Esophagus squamous epithelium (tissue), 5 donors: ENCODE results near the gene CTBP1. TPM values are rescaled to one million over a fixed set of nuclear protein-coding genes. Genes with fewer than 3 reads are reported as not detected.
A peak's percentile ranks its signal among the peaks of the same experiment; 100 is the strongest.

Experiments used
- DNase-seq: peaks from one replicate; lab custom pipeline; 2025; lab: John Stamatoyannopoulos, UW
- H3K27ac ChIP-seq, 4 donors: fragments of 200-600 bp; sonication (generic); one replicate each; pipeline ENCODE4 v1.5.1; 2016 to 2019; ENCODE audit warnings: mild to moderate bottlenecking in 1 of 4
- H3K27me3 ChIP-seq, 4 donors: fragments of 200-600 bp; sonication (generic); 1 replicate in 3 of 4; 2 replicates in 1 of 4; pipeline versions ENCODE4 v1.5.1 to v1.6.0; 2017 to 2021; ENCODE audit warnings: antibody characterized with exemption in 1 of 4
- H3K36me3 ChIP-seq, 3 donors: fragments of 200-600 bp; sonication (generic); one replicate each; pipeline ENCODE4 v1.5.1; 2016 to 2019
- H3K4me1 ChIP-seq, 3 donors: fragments of 200-600 bp; sonication (generic); one replicate each; pipeline ENCODE4 v1.5.1; 2017 to 2019
- H3K4me3 ChIP-seq, 4 donors: fragments of 200-600 bp; sonication (generic); 1 replicate in 3 of 4; 2 replicates in 1 of 4; pipeline ENCODE4 v1.5.1; 2016 to 2019; ENCODE audit warnings: mild to moderate bottlenecking in 2 of 4, moderate library complexity in 1 of 4
- H3K9me3 ChIP-seq, 3 donors: fragments of 200-600 bp; sonication (generic); one replicate each; pipeline ENCODE4 v1.5.1; 2016 to 2019
- POLR2A ChIP-seq, 4 donors: fragments of 450-650 bp; IDR thresholded peaks; one replicate each; pipeline ENCODE4 v1.6.1; 2017; ENCODE audit warnings: antibody characterized with exemption in 4 of 4, mild to moderate bottlenecking in 4 of 4, moderate library complexity in 3 of 4
- WGBS, 2 donors: methylation state at CpG; one replicate each; pipeline ENCODE4 v1.1.5; 2018; 5-methylcytosine and 5-hydroxymethylcytosine counted together
- intact Hi-C: fragments of 100-400 bp; cut with DNase I; formaldehyde crosslinking; loops from one replicate; pipeline ENCODE4 v1.15.0; 2022
- total RNA-seq, 4 donors: library from RNA; depleted of rRNA; stranded (reverse); fragments of >200 nt; gene quantifications; one replicate each; pipeline ENCODE4 v1.1.0, GENCODE V29; 2016
- TF ChIP-seq, protein P1 (sequence below), 6 experiments: fragments of 450-650 bp in 4 of 6; fragments of 200-600 bp in 2 of 6; sonication (generic) in 2 of 6; IDR thresholded peaks; one replicate each; pipeline ENCODE4 v1.5.1; 2016 to 2019; ENCODE audit warnings: antibody characterized with exemption in 6 of 6, mild to moderate bottlenecking in 4 of 6, moderate library complexity in 4 of 6
- donor health status: DM: yes; HTN: yes; CAD: no.

Gene CTBP1
- total RNA-seq, 4 donors from 2014 or later = 72.2 to 121 (median 113) TPM

- H3K27ac ChIP-seq = peak overlapping the region in 2 of 4 donors; percentile 8 to 95
- TF ChIP-seq POLR2A (IDR thresholded peaks at IDR 0.05) = no peak
- TF ChIP-seq, protein P1, sequence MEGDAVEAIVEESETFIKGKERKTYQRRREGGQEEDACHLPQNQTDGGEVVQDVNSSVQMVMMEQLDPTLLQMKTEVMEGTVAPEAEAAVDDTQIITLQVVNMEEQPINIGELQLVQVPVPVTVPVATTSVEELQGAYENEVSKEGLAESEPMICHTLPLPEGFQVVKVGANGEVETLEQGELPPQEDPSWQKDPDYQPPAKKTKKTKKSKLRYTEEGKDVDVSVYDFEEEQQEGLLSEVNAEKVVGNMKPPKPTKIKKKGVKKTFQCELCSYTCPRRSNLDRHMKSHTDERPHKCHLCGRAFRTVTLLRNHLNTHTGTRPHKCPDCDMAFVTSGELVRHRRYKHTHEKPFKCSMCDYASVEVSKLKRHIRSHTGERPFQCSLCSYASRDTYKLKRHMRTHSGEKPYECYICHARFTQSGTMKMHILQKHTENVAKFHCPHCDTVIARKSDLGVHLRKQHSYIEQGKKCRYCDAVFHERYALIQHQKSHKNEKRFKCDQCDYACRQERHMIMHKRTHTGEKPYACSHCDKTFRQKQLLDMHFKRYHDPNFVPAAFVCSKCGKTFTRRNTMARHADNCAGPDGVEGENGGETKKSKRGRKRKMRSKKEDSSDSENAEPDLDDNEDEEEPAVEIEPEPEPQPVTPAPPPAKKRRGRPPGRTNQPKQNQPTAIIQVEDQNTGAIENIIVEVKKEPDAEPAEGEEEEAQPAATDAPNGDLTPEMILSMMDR (IDR thresholded peaks at IDR 0.05) = no peak
- peaks cover 5 to 26% (median 8%) of the 10 kb centered on the region in 3 donors for H3K36me3 ChIP-seq
- 40% methylated on average over 2 of the region's 19 CpGs; no CpG with 5 or more reads in 1 of the 2 donors for WGBS, 2 donors
- H3K27me3 ChIP-seq = no peaks in the 10 kb centered on the region
- no peaks in the 10 kb centered on the region for H3K9me3 ChIP-seq
- intact Hi-C loops = no loop called here
- peaks cover 55 to 72% (median 61%) of the 10 kb centered on the region in 3 donors for H3K4me1 ChIP-seq
- no peak for DNase-seq
- peak overlapping the region in 1 of 4 donors; percentile 91 for H3K4me3 ChIP-seq
Observed at GRCh38 chr4:1244978-1245471, 3.9 kb downstream of the CTBP1 start.

- H3K4me1 ChIP-seq = peaks cover 52 to 68% (median 58%) of the 10 kb centered on the region in 3 donors
Observed at GRCh38 chr4:1244081-1244977, 4.6 kb downstream of the CTBP1 start.

GRCh38 chr4:1243451-1244080 is 5.4 kb downstream of the CTBP1 start:
- Histone ChIP-seq H3K27me3 (no peaks in the 10 kb centered on the region), H3K36me3 (peaks cover 9 to 40% (median 15%) of the 10 kb centered on the region in 3 donors), H3K27ac (peak overlapping the region in 1 of 4 donors; percentile 8), H3K9me3 (no peaks in the 10 kb centered on the region), H3K4me3 (no peak overlapping the region), H3K4me1 (peaks cover 55 to 74% (median 58%) of the 10 kb centered on the region in 3 donors)
- WGBS, 2 donors = 53% methylated on average over 6 of the region's 15 CpGs; no CpG with 5 or more reads in 1 of the 2 donors
- no peak for DNase-seq
- intact Hi-C loops = no loop called here
- TF ChIP-seq, protein P1 (IDR thresholded peaks at IDR 0.05) = peak in 1 of 6 experiments; percentile 19
- no peak for TF ChIP-seq POLR2A (IDR thresholded peaks at IDR 0.05)

More at GRCh38 chr4:1244081-1244977, 4.6 kb downstream of the CTBP1 start:
- TF ChIP-seq, protein P1 (IDR thresholded peaks at IDR 0.05) = no peak
- no peak for TF ChIP-seq POLR2A (IDR thresholded peaks at IDR 0.05)
- DNase-seq = no peak
- Histone ChIP-seq H3K27ac (peak overlapping the region in 3 of 4 donors; percentile 8 to 39 (median 19)), H3K27me3 (no peaks in the 10 kb centered on the region), H3K36me3 (peaks cover 8 to 32% (median 11%) of the 10 kb centered on the region in 3 donors), H3K4me3 (peak overlapping the region in 1 of 4 donors; percentile 3), H3K9me3 (no peaks in the 10 kb centered on the region)
- WGBS, 2 donors = 69 to 89% methylated on average over 8 to 10 of the region's 33 CpGs
- intact Hi-C loops = no loop called here

DNA sequence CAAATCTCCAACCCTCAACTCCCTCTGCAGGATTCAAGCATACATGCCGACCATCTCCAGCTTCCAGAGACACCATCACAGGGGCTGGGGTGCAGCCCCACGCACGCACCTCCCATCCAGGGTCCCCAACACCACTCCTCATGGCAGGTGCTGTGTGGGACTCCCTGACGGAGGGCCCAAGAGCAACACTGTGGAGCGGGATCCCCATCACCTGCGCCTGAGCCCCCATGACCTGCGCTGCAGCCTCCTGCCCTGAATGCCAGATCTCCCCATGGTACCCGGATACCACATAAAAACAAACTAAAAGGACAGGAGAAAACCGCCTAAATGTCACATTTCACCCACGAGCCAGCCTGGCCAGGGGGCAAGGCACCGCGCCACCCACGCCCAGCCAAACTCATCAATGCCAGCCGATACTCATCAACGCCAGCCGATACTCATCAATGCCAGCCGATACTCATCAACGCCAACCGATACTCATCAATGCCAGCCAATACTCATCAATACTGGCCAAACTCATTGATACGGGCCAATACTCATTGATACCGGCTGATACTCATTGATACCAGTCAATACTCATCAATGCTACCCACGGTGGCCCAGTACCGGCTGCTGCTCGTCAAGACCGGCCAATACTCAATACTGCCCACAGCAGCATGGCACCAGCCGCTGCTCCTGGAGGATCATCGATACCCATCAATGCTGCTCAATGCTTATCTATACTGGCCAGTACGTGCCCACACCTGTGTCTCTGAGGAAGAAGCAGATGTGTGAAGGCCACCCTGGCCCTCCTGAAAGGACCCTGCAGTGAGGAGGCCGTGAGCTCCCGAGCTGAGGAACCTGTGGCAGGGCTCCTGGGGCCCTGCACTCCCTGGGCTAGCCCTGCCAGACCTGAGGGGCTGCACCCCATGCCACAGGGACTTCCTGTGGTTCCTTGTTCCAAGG is 6.2 kb downstream of the CTBP1 start:
- no peak for DNase-seq
- Histone ChIP-seq H3K4me3 (no peak overlapping the region), H3K36me3 (peaks cover 17 to 48% (median 19%) of the 10 kb centered on the region in 3 donors), H3K9me3 (no peaks in the 10 kb centered on the region), H3K27ac (no peak overlapping the region), H3K27me3 (no peaks in the 10 kb centered on the region), H3K4me1 (peaks cover 55 to 72% (median 58%) of the 10 kb centered on the region in 3 donors)
- TF ChIP-seq, protein P1 (IDR thresholded peaks at IDR 0.05) = no peak
- TF ChIP-seq POLR2A (IDR thresholded peaks at IDR 0.05) = no peak
- intact Hi-C loops = no loop called here
- WGBS, 2 donors = 91 to 92% methylated on average over 21 to 22 of the region's 30 CpGs
